Activated CD4-positive, alpha-beta T cell treated with anti-CD3 and anti-CD28 coated beads, Interleukin-2, amount 10 ng/mL, durations not matched to agents 7 days and 5 days (primary cell): Measurements from ENCODE around the gene C1QTNF9B. TPM values are rescaled to one million over a fixed set of nuclear protein-coding genes. Genes with fewer than 3 reads are reported as not detected.
A peak's percentile ranks its signal among the peaks of the same experiment; 100 is the strongest.
"Not testable (repeated sequence)": the region's sequence is repeated elsewhere in the genome, so short reads cannot be mapped to it uniquely, and the experiment has no call there.

Experiments used
- CTCF ChIA-PET: fragments of 350-600 bp; sonication (Branson Sonifier 250); formaldehyde crosslinking; loops from one replicate; lab custom pipeline; 2021; ENCODE audit warnings: antibody characterized with exemption; lab: Charles Lee
- POLR2A ChIA-PET: fragments of 350-600 bp; sonication (Branson Sonifier 250); formaldehyde crosslinking; loops from one replicate; lab custom pipeline; 2021; ENCODE audit warnings: antibody characterized with exemption; lab: Charles Lee
- DNase-seq: peaks from one replicate; pipeline ENCODE4 v3.0.0-alpha.2; 2020
- H3K27ac Mint-ChIP-seq: one replicate; pipeline ENCODE4 v1.8.0; 2021; ENCODE audit warnings: mild to moderate bottlenecking, moderate library complexity, mixed read lengths
- H3K27me3 Mint-ChIP-seq: one replicate; pipeline ENCODE4 v1.8.0; 2021; ENCODE audit warnings: mixed read lengths
- H3K36me3 Mint-ChIP-seq: one replicate; pipeline ENCODE4 v1.8.0; 2021; ENCODE audit warnings: low read depth, mixed read lengths
- H3K4me1 Mint-ChIP-seq: one replicate; pipeline ENCODE4 v1.8.0; 2021; ENCODE audit warnings: mixed read lengths
- H3K4me3 Mint-ChIP-seq: one replicate; pipeline ENCODE4 v1.8.0; 2021; ENCODE audit warnings: mild to moderate bottlenecking, moderate library complexity, mixed read lengths
- H3K9me3 Mint-ChIP-seq: one replicate; pipeline ENCODE4 v1.8.0; 2021; ENCODE audit warnings: mixed read lengths
- total RNA-seq, 2 experiments: library from RNA; stranded (reverse); gene quantifications; one replicate each; pipeline ENCODE4 v1.2.3, GENCODE V29; 2021

Gene C1QTNF9B
- total RNA-seq, 2 experiments from 2014 or later: not detected

DNA sequence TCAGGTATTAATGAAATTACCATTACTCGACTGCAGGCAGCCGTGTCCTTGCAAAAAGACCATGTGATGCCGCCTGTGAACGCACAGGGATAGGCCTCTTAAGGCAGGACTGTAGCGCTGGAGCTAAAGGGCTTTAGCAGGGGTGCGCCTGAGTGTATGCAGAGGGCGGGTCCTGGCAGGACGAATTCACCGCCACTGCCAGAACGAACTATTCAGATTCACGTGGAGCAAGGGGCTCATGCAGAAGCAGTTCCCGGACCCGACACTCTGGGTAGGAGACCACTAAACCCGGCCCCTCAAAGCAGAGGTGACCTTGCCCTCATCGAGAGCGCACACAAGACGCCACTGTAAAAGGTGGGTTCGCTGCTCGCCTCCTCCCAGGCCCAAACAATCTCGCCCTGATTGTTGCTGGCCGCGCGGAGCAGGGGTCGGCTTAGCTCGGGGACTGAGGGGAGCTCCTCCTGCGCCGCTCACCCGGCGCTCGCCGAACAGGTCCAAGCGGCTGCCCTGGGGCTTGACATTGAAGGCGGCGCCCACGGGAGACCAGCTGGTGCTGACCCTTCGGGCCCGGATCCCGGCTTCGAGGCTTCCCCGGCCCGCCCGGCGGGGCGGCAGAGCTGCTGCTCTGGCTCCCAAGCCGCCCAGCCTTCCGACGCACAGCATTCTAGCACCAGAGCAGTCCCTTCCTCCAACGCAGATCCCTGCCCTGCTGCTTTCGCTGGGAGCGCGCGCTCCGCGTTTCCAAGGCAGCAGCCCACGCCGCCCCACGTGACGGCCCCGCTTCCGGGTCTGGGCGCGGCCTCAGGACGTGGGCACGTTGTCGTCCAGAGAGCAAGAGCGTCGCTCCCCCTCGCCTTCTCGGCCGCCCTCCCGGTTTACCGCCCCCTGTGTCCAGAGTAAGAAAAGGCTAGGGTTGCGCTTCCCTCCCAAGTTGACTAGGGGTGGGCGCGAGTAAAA, 8.4 kb downstream of the C1QTNF9B start, which contains the start of gene MIPEP:
Gene MIPEP (minus strand): TSS at position 743 of the 957 bp plus-strand sequence. CDS start 80 bp downstream, at position 663.
- Mint-ChIP-seq H3K4me1 (peaks cover 22% of the 10 kb centered on the region), H3K4me3 (peak within 1 kb of the TSS; percentile 79), H3K27me3 (no peaks in the 10 kb centered on the region), H3K27ac (peak within 1 kb of the TSS; percentile 89), H3K36me3 (peaks cover 3% of the 10 kb centered on the region), H3K9me3 (no peaks in the 10 kb centered on the region)
- peak; percentile 89 for DNase-seq
- POLR2A ChIA-PET: no interaction called here
- CTCF ChIA-PET: interaction anchor here (0.5 to 2.2 kb wide), 8 partner anchors 9 to 433 kb away, joined by 3 to 6 read pairs (median 4); no protein-coding TSS in a partner anchor

DNA sequence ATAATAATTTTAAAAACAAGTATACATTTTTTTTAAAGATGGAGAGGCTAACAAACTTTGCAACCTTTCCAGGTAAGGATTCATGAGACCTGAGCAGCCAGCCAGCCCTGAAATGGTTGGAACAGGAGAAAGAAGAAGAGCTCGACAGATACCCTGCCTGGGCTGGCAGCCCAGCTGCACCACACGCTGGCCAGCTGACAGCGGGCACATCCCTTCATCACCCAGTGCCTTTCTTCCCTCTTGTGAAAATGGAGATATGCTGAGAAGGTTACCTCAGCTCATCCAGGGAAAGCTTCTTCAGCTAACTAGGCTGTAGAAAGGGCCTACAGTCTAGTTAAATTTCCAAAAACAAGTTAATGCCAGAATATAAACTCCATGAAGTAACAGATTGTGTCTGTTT, 12.9 kb downstream of the C1QTNF9B start:
- H3K9me3 Mint-ChIP-seq, POLR2A ChIA-PET, CTCF ChIA-PET, H3K36me3 Mint-ChIP-seq, H3K4me3 Mint-ChIP-seq, H3K27me3 Mint-ChIP-seq, DNase-seq, H3K27ac Mint-ChIP-seq: not testable (repeated sequence)
- H3K4me1 Mint-ChIP-seq: peaks cover 15% of the 10 kb centered on the region

DNA sequence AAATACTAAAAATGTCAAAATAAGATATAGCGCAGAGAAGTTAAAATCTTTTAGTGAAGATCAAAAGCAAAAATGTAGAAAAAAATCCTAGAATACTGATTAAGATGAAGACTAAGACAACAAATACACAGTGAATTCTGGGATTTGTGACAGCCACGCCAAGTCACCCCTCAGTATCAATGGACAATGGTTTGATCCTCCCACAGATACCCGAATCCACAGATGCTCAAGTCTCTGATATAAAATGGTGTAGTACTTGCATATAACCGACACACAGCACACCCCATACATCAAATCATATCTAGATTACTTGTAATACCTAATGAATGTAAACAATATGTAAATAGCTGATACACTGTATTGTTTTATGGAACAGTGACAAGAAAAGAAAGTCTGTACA, 14.0 kb downstream of the C1QTNF9B start:
- DNase-seq: no peak
- ChIA-PET CTCF (no interaction called here), POLR2A (no interaction called here)
- H3K4me3 Mint-ChIP-seq: no peak overlapping the region
- H3K4me1 Mint-ChIP-seq: peaks cover 13% of the 10 kb centered on the region
- no peaks in the 10 kb centered on the region for H3K27me3 Mint-ChIP-seq
- H3K36me3 Mint-ChIP-seq: peaks cover 10% of the 10 kb centered on the region
- no peak overlapping the region for H3K27ac Mint-ChIP-seq
- no peaks in the 10 kb centered on the region for H3K9me3 Mint-ChIP-seq

DNA sequence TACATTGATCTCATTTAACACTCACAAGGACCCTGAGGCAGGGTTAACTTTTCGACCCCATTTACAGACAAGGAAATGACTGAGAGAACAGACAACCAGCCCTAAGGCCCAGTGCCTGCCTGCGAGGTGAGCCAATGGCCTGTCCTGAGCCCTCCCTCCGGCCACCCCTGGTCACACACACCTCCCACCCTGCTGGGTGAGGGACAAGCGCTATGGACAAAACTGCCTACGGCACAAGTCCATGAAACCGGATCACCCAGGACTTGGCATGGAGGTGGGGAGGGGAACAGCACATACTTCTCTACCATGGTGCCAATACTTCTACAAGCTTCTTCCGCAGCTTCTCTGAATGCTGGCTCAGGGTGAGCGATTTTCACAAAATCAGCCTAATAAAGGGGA, 15.9 kb downstream of the C1QTNF9B start:
- CTCF ChIA-PET: interaction anchor here (0.7 to 0.8 kb wide), 2 partner anchors 161 to 1848 kb away, joined by 3 read pairs; no protein-coding TSS in a partner anchor
- POLR2A ChIA-PET, H3K27me3 Mint-ChIP-seq, H3K36me3 Mint-ChIP-seq, H3K9me3 Mint-ChIP-seq, H3K4me3 Mint-ChIP-seq, H3K27ac Mint-ChIP-seq, H3K4me1 Mint-ChIP-seq, DNase-seq: not testable (repeated sequence)

GRCh38 chr13:23880493-23881401, 16.6 kb downstream of the C1QTNF9B start:
- H3K27me3 Mint-ChIP-seq, H3K4me3 Mint-ChIP-seq, H3K9me3 Mint-ChIP-seq, H3K4me1 Mint-ChIP-seq, H3K27ac Mint-ChIP-seq, DNase-seq, POLR2A ChIA-PET, H3K36me3 Mint-ChIP-seq: not testable (repeated sequence)
- CTCF ChIA-PET: interaction anchor here (0.8 kb wide), 1 partner anchor 1849 kb away, joined by 3 read pairs; no protein-coding TSS in a partner anchor

DNA sequence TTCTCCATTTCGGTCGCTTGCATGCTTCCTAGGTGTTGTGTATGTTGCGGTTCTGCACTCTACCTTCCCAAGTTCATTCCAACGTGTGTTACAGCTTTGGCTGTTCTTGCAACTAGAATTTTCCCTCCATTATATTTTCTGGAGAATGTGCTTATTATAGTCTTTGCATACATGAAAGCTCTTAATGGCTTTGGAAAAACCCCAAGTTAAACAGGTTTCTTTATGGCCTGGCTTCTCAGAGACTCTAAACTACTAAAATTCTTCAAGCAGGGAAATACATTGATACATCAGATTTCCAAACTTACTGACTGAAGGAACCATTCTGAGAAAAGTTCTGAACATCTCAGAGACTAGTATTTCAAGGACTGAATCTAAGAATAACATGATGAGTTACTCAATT, 20.0 kb downstream of the C1QTNF9B start:
- H3K4me1 Mint-ChIP-seq: no peaks in the 10 kb centered on the region
- H3K36me3 Mint-ChIP-seq: peaks cover 4% of the 10 kb centered on the region
- no peak for DNase-seq
- H3K4me3 Mint-ChIP-seq: no peak overlapping the region
- no peaks in the 10 kb centered on the region for H3K9me3 Mint-ChIP-seq
- CTCF ChIA-PET: no interaction called here
- POLR2A ChIA-PET: no interaction called here
- no peaks in the 10 kb centered on the region for H3K27me3 Mint-ChIP-seq
- H3K27ac Mint-ChIP-seq: no peak overlapping the region

DNA sequence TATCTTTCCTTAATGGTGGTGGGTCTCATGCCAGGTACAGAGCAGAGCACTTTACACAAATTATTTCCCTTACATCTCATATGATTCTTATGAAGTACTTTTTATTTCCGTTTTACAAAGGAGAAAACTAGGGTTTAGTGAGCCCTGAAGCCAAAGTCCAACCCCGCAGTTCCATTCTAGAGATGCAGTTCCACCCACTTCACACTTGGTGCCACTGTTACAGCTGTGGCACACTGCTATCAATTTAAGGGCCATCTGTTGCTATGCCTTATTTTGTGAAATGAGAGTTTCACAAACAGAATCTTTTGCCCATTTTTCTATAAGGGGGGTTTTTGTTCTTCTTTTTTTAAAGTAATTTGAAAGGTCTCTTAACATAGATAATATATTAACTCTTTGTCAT, 21.0 kb downstream of the C1QTNF9B start:
- no peak overlapping the region for H3K27ac Mint-ChIP-seq
- DNase-seq: no peak
- peaks cover 4% of the 10 kb centered on the region for H3K36me3 Mint-ChIP-seq
- no peaks in the 10 kb centered on the region for H3K4me1 Mint-ChIP-seq
- no peaks in the 10 kb centered on the region for H3K9me3 Mint-ChIP-seq
- POLR2A ChIA-PET: no interaction called here
- CTCF ChIA-PET: no interaction called here
- no peaks in the 10 kb centered on the region for H3K27me3 Mint-ChIP-seq
- H3K4me3 Mint-ChIP-seq: no peak overlapping the region

GRCh38 chr13:23871616-23872220, 25.6 kb downstream of the C1QTNF9B start:
- no peaks in the 10 kb centered on the region for H3K4me1 Mint-ChIP-seq
- ChIA-PET CTCF (no interaction called here), POLR2A (no interaction called here)
- no peak for DNase-seq
- H3K9me3 Mint-ChIP-seq: no peaks in the 10 kb centered on the region
- H3K27me3 Mint-ChIP-seq: no peaks in the 10 kb centered on the region
- H3K4me3 Mint-ChIP-seq: no peak overlapping the region
- no peak overlapping the region for H3K27ac Mint-ChIP-seq
- no peaks in the 10 kb centered on the region for H3K36me3 Mint-ChIP-seq

- peaks cover 3% of the 10 kb centered on the region for H3K4me1 Mint-ChIP-seq
- H3K27ac Mint-ChIP-seq: no peak overlapping the region
- DNase-seq: no peak
- H3K9me3 Mint-ChIP-seq: no peaks in the 10 kb centered on the region
- no peak overlapping the region for H3K4me3 Mint-ChIP-seq
- CTCF ChIA-PET: interaction anchor here (1.1 kb wide), 1 partner anchor 18 kb away, joined by 4 read pairs; no protein-coding TSS in a partner anchor
- H3K27me3 Mint-ChIP-seq: no peaks in the 10 kb centered on the region
- POLR2A ChIA-PET: no interaction called here
- no peaks in the 10 kb centered on the region for H3K36me3 Mint-ChIP-seq
Observed at GRCh38 chr13:23870356-23871140, 26.8 kb downstream of the C1QTNF9B start.

DNA sequence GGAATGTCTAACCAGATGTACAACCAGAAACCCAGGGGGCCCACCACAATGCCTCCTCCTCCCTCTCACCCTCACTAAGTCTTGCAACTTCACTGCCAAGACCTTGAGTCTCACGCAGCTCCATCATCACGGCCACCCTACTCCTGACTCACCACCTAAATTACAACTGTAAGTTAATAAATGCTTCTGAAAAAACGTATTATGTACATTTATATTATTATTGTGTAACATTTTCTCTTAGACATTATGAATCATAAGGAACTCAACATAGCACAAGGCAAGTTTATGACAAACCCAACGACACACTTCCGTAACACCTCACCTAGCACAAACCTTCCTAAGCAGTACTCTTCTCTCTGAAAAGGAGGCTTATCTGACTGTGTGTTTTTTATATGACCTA, 28.8 kb downstream of the C1QTNF9B start:
- POLR2A ChIA-PET: no interaction called here
- peaks cover 6% of the 10 kb centered on the region for H3K4me1 Mint-ChIP-seq
- H3K27ac Mint-ChIP-seq: no peak overlapping the region
- H3K9me3 Mint-ChIP-seq: no peaks in the 10 kb centered on the region
- no peak for DNase-seq
- H3K27me3 Mint-ChIP-seq: no peaks in the 10 kb centered on the region
- H3K36me3 Mint-ChIP-seq: no peaks in the 10 kb centered on the region
- no peak overlapping the region for H3K4me3 Mint-ChIP-seq
- CTCF ChIA-PET: interaction anchor here (0.8 kb wide), 1 partner anchor 21 kb away, joined by 3 read pairs; no protein-coding TSS in a partner anchor

DNA sequence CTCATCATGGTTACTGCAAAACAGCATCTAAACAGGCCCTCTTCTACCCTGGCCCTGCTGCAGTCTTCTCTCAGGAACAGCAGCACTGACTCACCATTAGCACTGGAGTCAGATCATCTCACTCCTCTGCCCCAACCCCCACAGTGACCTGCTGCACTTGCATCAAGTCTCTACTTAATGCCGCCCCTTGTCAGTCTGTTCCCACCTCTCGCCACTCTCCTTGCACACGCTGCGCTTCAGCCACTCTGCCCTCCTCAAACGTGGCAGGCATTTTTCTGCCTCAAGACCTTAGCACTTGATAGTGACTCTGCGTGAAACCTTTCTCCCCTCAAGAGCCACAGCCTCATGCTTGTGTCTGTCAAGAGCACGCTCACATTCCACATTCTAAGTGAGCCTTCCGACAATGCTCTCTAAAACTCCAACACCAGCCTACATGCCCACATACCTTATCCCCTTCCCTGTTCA, 30.2 kb downstream of the C1QTNF9B start:
- ChIA-PET POLR2A (no interaction called here), CTCF (no interaction called here)
- Mint-ChIP-seq H3K9me3 (no peaks in the 10 kb centered on the region), H3K27me3 (no peaks in the 10 kb centered on the region), H3K27ac (no peak overlapping the region), H3K4me1 (peaks cover 6% of the 10 kb centered on the region), H3K36me3 (no peaks in the 10 kb centered on the region), H3K4me3 (no peak overlapping the region)
- DNase-seq: no peak
